Renal cortical epithelial cell (primary cell): ENCODE results near the gene FER. TPM values are rescaled to one million over a fixed set of nuclear protein-coding genes. Genes with fewer than 3 reads are reported as not detected.
A peak's percentile ranks its signal among the peaks of the same experiment; 100 is the strongest.
"Not testable (repeated sequence)": the region's sequence is repeated elsewhere in the genome, so short reads cannot be mapped to it uniquely, and the experiment has no call there.

ENCODE experiments used
- DNase-seq: peaks from one replicate; pipeline ENCODE4 v3.0.0-alpha.2; 2011; ENCODE audit warnings: low read depth
- total RNA-seq: library from RNA; depleted of rRNA; stranded (reverse); fragments of >200 nt; gene quantifications from 2 replicates; pipeline ENCODE4 v1.2.3, GENCODE V29; 2014

The FER gene
- total RNA-seq, 1 donor from 2014 or later = 56.4 TPM

DNA sequence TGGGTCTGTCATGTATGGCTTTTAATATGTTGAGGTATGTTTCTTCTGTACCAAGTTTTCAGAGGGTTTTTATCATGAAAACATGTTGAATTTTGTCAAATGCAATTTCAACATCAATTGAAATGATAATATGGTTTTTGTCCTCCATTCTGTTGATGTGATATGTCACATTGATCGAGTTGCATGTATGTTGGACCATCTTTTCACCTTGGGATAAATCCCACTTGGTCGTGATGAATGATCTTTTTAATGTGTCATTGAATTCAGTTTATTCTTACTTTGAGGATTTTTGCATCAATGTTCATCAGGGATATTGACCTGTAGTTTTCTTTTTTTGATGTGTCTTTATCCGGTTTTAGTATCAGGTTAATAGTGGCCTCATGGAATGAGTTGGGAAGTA, 373.5 kb downstream of the FER start:
- DNase-seq = no peak

- DNase-seq = no peak
Observed at GRCh38 chr5:109125755-109126429, 378.2 kb downstream of the FER start.

- no peak for DNase-seq
Observed at GRCh38 chr5:109126481-109126880, 378.8 kb downstream of the FER start.

DNA sequence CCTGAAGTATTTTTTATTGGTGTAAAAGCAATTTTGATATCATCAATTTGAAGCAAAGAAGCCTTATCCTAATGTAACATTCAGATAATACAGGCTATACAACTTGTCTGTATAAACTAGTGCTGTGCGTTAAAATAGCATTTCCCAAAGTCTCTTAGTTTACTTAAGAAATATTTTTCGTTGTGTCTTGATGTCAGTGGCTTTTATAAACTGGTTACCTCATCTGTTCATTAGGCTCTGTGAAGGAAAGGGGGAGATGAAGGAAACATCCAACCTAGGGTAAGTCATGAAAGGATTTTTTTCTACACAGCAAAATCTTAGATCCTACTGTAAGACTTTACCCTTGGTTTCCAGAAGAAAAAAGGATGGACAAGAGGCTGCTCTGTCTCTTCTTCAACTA, 389.2 kb downstream of the FER start:
- DNase-seq = no peak

GRCh38 chr5:109141222-109142200, 393.8 kb downstream of the FER start:
- no peak for DNase-seq

DNA sequence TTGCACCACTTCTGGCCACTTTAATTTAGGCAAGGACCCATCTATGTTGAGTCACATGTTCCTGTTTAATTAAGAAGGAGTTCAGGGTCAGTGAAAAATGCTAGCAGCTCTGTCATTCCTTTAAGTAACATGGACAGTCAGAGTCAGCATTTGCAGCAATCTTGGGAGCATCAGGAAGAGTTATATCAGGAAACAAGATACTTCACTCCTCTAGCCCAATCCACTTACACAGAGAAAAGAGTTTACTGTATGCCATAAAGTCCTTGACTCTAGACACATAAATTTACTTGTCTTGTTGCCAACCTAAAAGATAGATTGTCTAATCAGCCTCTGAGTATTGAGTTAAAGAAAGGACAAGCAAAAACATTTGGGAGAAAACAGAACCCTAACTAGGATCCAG, 395.3 kb downstream of the FER start:
- no peak for DNase-seq

DNA sequence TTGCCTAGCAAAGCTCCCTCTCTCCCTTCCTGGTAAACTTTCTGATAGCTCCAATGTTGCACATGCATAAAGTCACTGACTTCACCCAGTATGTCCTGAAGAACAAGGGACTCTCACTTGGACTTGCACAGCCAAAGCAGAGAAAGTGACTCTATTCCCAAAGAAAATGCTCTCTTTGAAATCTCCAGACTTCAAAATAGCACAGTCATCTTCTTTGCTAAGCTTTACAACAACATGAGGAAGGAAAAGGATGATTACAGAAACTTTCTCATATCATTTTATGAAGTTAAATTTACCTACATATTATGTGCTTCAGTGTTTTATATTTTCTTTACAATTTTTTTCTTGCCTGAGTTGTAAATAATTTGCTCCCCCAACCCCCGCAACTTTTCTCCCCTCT, 397.4 kb downstream of the FER start:
- DNase-seq = no peak

GRCh38 chr5:109146591-109146990, 398.9 kb downstream of the FER start:
- DNase-seq = no peak

GRCh38 chr5:109152565-109152964, 404.9 kb downstream of the FER start:
- DNase-seq = no peak

DNA sequence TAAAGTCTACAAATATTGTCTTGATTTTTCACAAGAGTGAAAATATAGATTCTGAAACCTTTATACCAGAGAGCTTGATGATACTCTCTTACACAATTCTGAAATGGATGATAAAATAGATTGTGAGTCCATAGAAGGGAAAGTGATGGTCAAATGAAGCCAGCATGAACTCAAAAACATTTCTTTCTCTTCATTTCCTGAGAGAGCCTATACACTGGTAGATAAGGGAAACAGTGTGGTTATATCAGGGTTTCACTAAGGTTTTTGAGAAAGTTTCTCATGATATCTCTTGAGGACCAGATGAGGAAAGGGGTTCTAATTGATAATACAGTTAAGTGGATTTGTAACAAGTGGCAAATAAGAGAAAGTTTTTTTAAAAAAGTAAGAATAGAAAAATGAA, 407.9 kb downstream of the FER start:
- DNase-seq = no peak

- no peak for DNase-seq
Observed at GRCh38 chr5:109156885-109157284, 409.2 kb downstream of the FER start.

DNA sequence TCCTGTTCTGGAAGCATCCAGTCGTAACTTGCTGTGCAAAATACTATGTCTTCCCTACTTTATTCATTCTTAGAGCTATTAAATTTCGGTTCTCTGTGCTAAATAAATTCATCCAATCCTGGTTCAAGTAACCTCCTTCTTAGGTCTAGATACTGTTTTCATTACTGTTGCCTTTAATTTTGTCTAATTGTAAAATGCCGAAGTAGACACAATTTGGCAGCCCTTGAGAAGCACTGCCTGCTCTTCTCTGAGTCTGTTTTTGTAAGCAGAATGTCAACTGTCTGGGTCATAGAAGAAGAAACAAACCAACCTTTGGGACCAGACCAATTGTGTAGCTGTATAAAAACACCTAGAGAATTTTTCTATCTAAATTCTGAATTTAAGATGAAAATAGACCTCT, 412.8 kb downstream of the FER start:
- DNase-seq = no peak

- DNase-seq = peak; percentile 8
Observed at GRCh38 chr5:109161914-109162683, 414.4 kb downstream of the FER start.

- DNase-seq = no peak
Observed at GRCh38 chr5:109163336-109163735, 415.6 kb downstream of the FER start.

- peak; percentile 8 for DNase-seq
Observed at GRCh38 chr5:109164001-109164400, 416.3 kb downstream of the FER start.

DNA sequence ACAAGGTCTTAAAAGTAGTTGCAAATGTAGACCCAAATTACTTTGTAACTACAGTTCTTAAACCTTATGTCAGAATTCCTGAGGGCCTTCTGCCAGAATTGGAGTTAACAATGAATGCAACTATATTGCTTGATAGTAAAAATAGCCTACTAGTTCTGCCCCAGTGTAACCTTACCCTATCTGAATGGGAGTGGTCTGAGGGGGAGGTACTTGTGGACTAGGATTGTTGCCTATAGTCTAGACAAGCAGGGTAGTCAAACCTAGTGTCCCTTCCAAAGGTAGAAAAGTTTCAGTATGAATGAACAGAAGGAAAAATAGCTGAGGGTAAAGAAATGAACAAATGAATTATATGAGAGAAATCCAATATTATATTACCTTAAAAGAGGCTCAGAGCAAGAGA, 419.9 kb downstream of the FER start:
- no peak for DNase-seq

- no peak for DNase-seq
Observed at GRCh38 chr5:109168151-109168550, 420.5 kb downstream of the FER start.

GRCh38 chr5:109170629-109171350, 423.1 kb downstream of the FER start:
- DNase-seq = no peak

DNA sequence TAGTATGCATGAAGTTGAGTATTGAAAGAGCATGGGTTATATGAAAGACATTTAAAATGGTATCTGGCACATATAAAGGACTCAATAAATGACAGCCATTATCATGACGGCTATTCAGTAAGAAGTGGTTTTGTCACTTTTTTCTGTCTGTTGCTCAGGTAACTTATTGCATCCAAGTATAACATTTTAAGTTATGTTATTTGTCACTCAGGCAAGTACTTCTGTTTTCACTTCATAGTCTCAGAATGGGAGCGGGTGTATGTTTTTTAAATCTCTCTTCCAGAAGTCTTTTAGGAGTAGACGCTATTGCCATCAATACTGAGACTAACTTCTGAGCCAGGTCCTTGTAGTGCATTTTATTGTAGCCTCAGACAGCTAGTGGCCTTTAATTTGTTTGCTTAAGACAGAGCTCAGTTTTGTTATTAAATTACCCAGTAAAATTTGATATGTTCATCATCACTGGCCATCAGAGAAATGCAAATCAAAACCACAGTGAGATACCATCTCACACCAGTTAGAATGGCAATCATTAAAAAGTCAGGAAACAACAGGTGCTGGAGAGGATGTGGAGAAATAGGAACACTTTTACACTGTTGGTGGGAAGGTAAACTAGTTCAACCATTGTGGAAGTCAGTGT, 423.9 kb downstream of the FER start:
- DNase-seq = not testable (repeated sequence)

DNA sequence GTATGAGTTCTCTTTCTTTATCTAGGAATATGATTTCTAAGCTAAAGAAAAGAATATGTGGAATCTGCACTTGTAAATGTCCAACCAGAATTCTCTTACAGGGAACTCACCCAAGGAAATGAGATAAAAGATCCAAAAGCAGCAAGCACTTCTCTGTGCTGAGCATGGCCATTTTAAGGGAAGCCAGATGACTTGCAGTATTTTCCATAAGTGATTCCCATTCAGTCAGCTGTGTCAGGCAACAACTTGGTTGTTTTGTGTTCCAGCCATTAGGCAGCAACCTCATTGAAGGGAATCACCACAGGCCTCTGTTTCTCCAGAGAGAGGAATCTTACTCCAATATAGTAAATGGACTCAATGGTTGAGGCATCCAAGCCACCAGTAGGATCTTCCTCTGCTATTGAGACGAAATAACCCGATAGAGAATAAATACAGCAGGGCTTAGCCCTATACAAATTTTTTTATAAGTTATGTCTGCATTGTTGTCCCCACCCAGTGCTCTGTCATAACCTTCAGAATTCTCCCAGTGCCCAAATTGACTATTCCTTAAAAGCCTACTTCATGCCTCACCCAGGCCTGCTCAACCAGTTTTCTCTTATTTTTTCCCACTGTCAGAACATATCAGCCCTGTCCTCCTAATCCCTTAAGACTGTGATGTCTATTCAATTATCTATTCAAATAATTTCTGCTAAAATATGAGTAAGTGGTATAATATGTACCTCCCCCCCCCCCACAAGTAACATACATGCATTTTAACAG, 425.5 kb downstream of the FER start:
- no peak for DNase-seq
